AG04449 (cell line): ENCODE results near the gene CLDN15.
"Not testable (repeated sequence)": the region's sequence is repeated elsewhere in the genome, so short reads cannot be mapped to it uniquely, and the experiment has no call there.

ENCODE experiments used
- CTCF ChIA-PET: fragments of 350-600 bp; formaldehyde crosslinking; extraction: SDS; loops from one replicate; lab custom pipeline; 2021; ENCODE audit warnings: antibody characterized with exemption; lab: Yijun Ruan, JAX
- POLR2A ChIA-PET: fragments of 400-600, 350-600 bp; formaldehyde crosslinking; extraction: SDS; loops from one replicate; lab custom pipeline; 2020; ENCODE audit warnings: antibody characterized with exemption, inconsistent platforms; lab: Yijun Ruan, JAX
- DNase-seq: peaks from one replicate; pipeline ENCODE4 v3.0.0-alpha.2; 2010; ENCODE audit warnings: low read depth, low spot score
- H3K4me3 ChIP-seq: 2 replicates; pipeline ENCODE4 v1.5.1; 2011; ENCODE audit warnings: low read depth, mild to moderate bottlenecking, control low read depth, low read length
- CTCF ChIP-seq: IDR thresholded peaks from one replicate; pipeline ENCODE4 v1.5.1; 2011; ENCODE audit warnings: mild to moderate bottlenecking, moderate library complexity, low read length, control low read depth, inconsistent platforms; ENCODE audit not compliant: insufficient read depth; ENCODE audit errors: missing control alignments

CLDN15 gene

GRCh38 chr7:101202603-101202918, 35.0 kb downstream of the CLDN15 start:
- POLR2A ChIA-PET: interaction anchor here (1.1 kb wide), 2 partner anchors 10 to 15 kb away, joined by 3 to 7 read pairs; partner anchors contain the start of genes PLOD3 and ZNHIT1
- CTCF ChIA-PET: interaction anchor here (0.8 to 6.6 kb wide), 5 partner anchors 10 to 58 kb away, joined by 3 to 83 read pairs (median 3); no protein-coding TSS in a partner anchor
- no peak overlapping the region for H3K4me3 ChIP-seq
- TF ChIP-seq CTCF: no peak
- no peak for DNase-seq

- no peak for TF ChIP-seq CTCF
- no peak overlapping the region for H3K4me3 ChIP-seq
- DNase-seq: no peak
- CTCF ChIA-PET: interaction anchor here (0.7 to 6.6 kb wide), 5 partner anchors 8 to 58 kb away, joined by 3 to 83 read pairs (median 3); no protein-coding TSS in a partner anchor
- POLR2A ChIA-PET: interaction anchor here (1.1 kb wide), 2 partner anchors 11 to 15 kb away, joined by 3 to 7 read pairs; partner anchors contain the start of genes PLOD3 and ZNHIT1
These were observed 35.7 kb downstream of the CLDN15 start for GRCh38 chr7:101201695-101202602.

DNA sequence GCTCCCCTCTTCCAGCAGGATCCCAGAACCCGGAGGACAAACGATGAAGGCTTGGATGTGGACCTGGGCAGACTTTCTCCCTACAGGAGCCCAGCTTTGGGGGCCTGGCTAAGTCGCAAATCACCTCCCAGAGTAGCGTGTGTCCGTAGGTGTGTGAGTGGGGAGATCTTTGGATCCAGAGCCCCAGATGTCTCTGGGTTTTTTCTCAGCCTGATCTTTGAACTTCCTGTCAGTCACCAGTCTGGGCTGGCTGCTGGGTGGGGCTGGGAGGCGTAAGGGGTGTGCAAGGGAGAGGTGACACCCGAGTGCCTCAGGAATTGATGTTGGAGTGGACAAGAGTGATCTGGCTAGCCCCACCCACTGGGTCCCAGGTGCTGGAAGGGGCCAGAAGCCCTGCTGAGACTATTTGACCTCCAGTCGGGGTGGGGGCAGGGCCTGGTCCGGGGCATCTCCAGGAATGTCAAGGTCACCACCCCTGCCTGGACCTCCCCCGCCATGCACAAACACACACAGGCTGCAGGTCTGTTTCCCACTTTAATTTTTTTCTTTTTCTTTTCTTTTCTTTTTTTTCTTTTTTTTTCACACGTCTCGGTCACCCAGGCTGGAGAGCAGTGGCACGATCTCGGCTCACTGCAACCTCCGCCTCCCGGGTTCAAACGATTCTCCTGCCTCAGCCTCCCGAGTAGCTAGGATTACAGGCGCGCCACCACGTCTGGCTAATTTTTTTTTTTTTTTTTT, 36.6 kb downstream of the CLDN15 start, which contains the start of gene MOGAT3:
MOGAT3 (minus strand) TSS at position 175 of the 738 bp plus-strand sequence. CDS start 182 bp downstream, outside the sequence.
- ChIA-PET CTCF (interaction anchor here (0.7 to 6.6 kb wide), 6 partner anchors 8 to 82 kb away, joined by 3 to 83 read pairs (median 5); no protein-coding TSS in a partner anchor), POLR2A (no interaction called here)
- TF ChIP-seq CTCF: no peak
- no peak within 1 kb of the TSS for H3K4me3 ChIP-seq
- no peak for DNase-seq

GRCh38 chr7:101200504-101200861, 37.1 kb downstream of the CLDN15 start:
- no peak for TF ChIP-seq CTCF
- H3K4me3 ChIP-seq: no peak overlapping the region
- DNase-seq: no peak
- ChIA-PET POLR2A (no interaction called here), CTCF (interaction anchor here (0.7 to 6.6 kb wide), 5 partner anchors 8 to 83 kb away, joined by 3 to 83 read pairs (median 6); no protein-coding TSS in a partner anchor)

DNA sequence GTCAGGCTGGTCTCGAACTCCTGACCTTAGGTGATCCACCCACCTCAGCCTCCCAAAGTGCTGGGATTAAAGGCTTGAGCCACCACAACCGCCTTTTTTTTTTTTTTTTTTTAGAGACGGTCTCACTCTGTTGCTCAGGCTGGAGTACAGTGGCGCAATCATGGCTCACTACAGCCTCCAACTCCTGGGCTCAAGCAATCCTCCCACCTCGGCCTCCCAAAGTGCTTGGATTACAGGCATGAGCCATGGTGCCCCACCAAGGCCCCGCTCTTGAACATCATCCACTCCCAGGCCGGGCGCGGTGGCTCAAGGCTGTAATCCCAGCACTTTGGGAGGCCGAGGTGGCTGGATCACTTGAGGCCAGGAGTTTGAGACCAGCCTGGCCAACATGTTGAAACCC, 38.1 kb downstream of the CLDN15 start:
- H3K4me3 ChIP-seq, POLR2A ChIA-PET, DNase-seq: not testable (repeated sequence)
- CTCF ChIA-PET: interaction anchor here (1.2 to 6.6 kb wide), 4 partner anchors 7 to 83 kb away, joined by 4 to 83 read pairs (median 8); no protein-coding TSS in a partner anchor

- DNase-seq: no peak
- ChIA-PET POLR2A (no interaction called here), CTCF (no interaction called here)
- no peak overlapping the region for H3K4me3 ChIP-seq
- no peak for TF ChIP-seq CTCF
These were observed 39.1 kb downstream of the CLDN15 start for GRCh38 chr7:101198476-101198875.
